Liver (tissue), 3 donors: ENCODE measurements around the gene SSC4D.

Source experiments
- CTCF ChIP-seq: fragments of 150-350 bp; IDR thresholded peaks from 2 replicates; pipeline ENCODE4 v1.5.1; 2017; ENCODE audit warnings: improper control_type of control experiment, low read depth, low read length; ENCODE audit not compliant: missing input control
- GABPA ChIP-seq, 2 donors: IDR thresholded peaks in 1 of 2; conservative IDR thresholded peaks in 1 of 2; 2 replicates each; pipeline ENCODE4 v1.6.1; 2016; ENCODE audit warnings: antibody characterized with exemption in 2 of 2, mild to moderate bottlenecking in 1 of 2, moderate library complexity in 1 of 2
- SP1 ChIP-seq: IDR thresholded peaks from 2 replicates; pipeline ENCODE4 v1.6.1; 2018; ENCODE audit warnings: antibody characterized with exemption, mild to moderate bottlenecking
- donor health status: healthy.
- donor health status: healthy.

- TF ChIP-seq CTCF (no peak), SP1 (peak; percentile 4), GABPA (IDR thresholded peaks at IDR 0.05 in 1 of 2, conservative IDR thresholded peaks at IDR 0.05 in 1 of 2) (peak in 1 of 2 donors; percentile 27)
Observed at GRCh38 chr7:76393116-76394031, 16.1 kb downstream of the SSC4D start.
